ENCODE results near the gene PRKCH. TPM values are rescaled to one million over a fixed set of nuclear protein-coding genes. Genes with fewer than 3 reads are reported as not detected.

Gene PRKCH
- total and polyA plus RNA-seq, 10 of the 15 experiments (the other 5 are each of a cell fraction or from before 2014, with no cell fraction given): 10.7 to 140 (median 33.2) TPM

GRCh38 chr14:61358554-61359226 lies 37.3 kb downstream of the PRKCH start (continued):
- TF ChIP-seq ZNF687 (IDR thresholded peaks at IDR 0.05) (no peak), RB1 (IDR thresholded peaks at IDR 0.05; ENCODE audit: borderline replicate concordance) (no peak), SMAD5 (IDR thresholded peaks at IDR 0.05; ENCODE audit: low read depth) (no peak), MYB (IDR thresholded peaks at IDR 0.05; ENCODE audit: borderline replicate concordance, low read depth, low read length) (no peak), RCOR1 (conservative IDR thresholded peaks at IDR 0.05; ENCODE audit: low read depth, low read length) (no peak), CHD2 (IDR thresholded peaks at IDR 0.05; ENCODE audit: borderline replicate concordance, low read depth, low read length) (no peak)

Measured in GM12878 (cell line).